Mesendoderm (in vitro differentiated cells): Measurements from ENCODE around the gene MGST2.
A peak's percentile ranks its signal among the peaks of the same experiment; 100 is the strongest.

Source experiments
- DNase-seq: peaks from one replicate; pipeline ENCODE4 v3.0.0; 2013
- H2AK5ac ChIP-seq: 2 replicates; pipeline ENCODE4 v1.6.1; 2013; ENCODE audit warnings: low read length, inconsistent platforms
- H2BK120ac ChIP-seq: 2 replicates; pipeline ENCODE4 v1.6.1; 2013; ENCODE audit warnings: low read depth, mild to moderate bottlenecking, low read length, moderate library complexity, mixed read lengths
- H2BK15ac ChIP-seq: replicated peaks from 2 replicates; pipeline ENCODE4 v1.6.1; 2013; ENCODE audit warnings: low read depth, mild to moderate bottlenecking, moderate library complexity
- H2BK5ac ChIP-seq: 2 replicates; pipeline ENCODE4 v1.6.1; 2013; ENCODE audit warnings: low read length, inconsistent platforms
- H3K18ac ChIP-seq: 2 replicates; pipeline ENCODE4 v1.6.1; 2013; ENCODE audit warnings: mild to moderate bottlenecking, low read length, mixed read lengths
- H3K23ac ChIP-seq: one replicate; pipeline ENCODE4 v1.6.1; 2013; ENCODE audit warnings: low read length
- H3K27ac ChIP-seq: 2 replicates; pipeline ENCODE4 v1.5.1; 2013; ENCODE audit warnings: low read depth, mild to moderate bottlenecking, inconsistent platforms, low read length, moderate library complexity
- H3K27me3 ChIP-seq: 2 replicates; pipeline ENCODE4 v1.6.1; 2013; ENCODE audit warnings: low read length, control low read depth, mild to moderate bottlenecking, inconsistent platforms; ENCODE audit not compliant: insufficient read depth, poor library complexity
- H3K36me3 ChIP-seq: 2 replicates; pipeline ENCODE4 v1.6.1; 2013; ENCODE audit warnings: low read length, inconsistent platforms; ENCODE audit not compliant: control insufficient read depth, insufficient read depth
- H3K4ac ChIP-seq: one replicate; pipeline ENCODE4 v1.6.1; 2013; ENCODE audit warnings: low read depth, mild to moderate bottlenecking, low read length, moderate library complexity
- H3K4me1 ChIP-seq: 2 replicates; pipeline ENCODE4 v1.6.1; 2013; ENCODE audit warnings: low read depth, low read length, inconsistent platforms; ENCODE audit not compliant: control insufficient read depth
- H3K4me2 ChIP-seq: 2 replicates; pipeline ENCODE4 v1.6.1; 2013; ENCODE audit warnings: low read length
- H3K4me3 ChIP-seq: 2 replicates; pipeline ENCODE4 v1.5.1; 2013; ENCODE audit warnings: mild to moderate bottlenecking, low read length
- H3K56ac ChIP-seq: one replicate; pipeline ENCODE4 v1.6.1; 2013; ENCODE audit warnings: low read length
- H3K79me1 ChIP-seq: 2 replicates; pipeline ENCODE4 v1.6.1; 2013; ENCODE audit warnings: low read length, inconsistent platforms
- H3K79me2 ChIP-seq: 2 replicates; pipeline ENCODE4 v1.6.1; 2013; ENCODE audit warnings: mild to moderate bottlenecking, low read length; ENCODE audit not compliant: control insufficient read depth, insufficient read depth
- H3K9ac ChIP-seq: 2 replicates; pipeline ENCODE4 v1.6.1; 2013; ENCODE audit warnings: low read length, inconsistent platforms
- H4K5ac ChIP-seq: one replicate; pipeline ENCODE4 v1.6.1; 2013; ENCODE audit warnings: low read length
- H4K8ac ChIP-seq: one replicate; pipeline ENCODE4 v1.6.1; 2013; ENCODE audit warnings: low read depth, mild to moderate bottlenecking, control low read depth, low read length, moderate library complexity
- WGBS: extraction: QIAGEN DNeasy Blood & Tissue Kit; methylation state at CpG from one replicate; pipeline ENCODE4 v1.1.7; 2013; ENCODE audit warnings: low lambda C conversion rate, missing lambda C conversion rate; ENCODE audit not compliant: insufficient coverage; ENCODE audit errors: extremely low coverage; 5-methylcytosine and 5-hydroxymethylcytosine counted together

The MGST2 gene

DNA sequence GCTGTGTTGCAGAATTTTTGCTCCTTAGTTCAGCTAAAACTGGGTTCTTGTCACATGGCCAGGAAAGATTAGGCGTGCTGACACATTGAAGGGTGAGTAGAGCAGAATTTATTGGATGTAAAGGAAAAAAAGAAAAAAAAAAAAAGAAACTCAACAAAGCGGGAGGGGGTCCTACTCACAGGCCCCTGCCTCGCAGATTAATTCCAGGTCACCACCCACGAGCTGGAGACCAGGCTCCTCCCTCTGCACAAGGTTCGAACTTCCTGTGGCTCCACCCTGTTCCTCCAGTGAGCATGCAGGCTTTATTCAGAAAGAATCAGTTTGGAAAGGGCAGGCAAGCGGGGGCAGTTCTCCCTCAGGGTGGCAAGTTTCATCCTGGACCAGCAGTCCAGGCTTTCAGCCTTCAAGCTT, 17.1 kb downstream of the MGST2 start:
- Histone ChIP-seq H3K4me1 (no peaks in the 10 kb centered on the region), H2BK15ac (no peak overlapping the region), H2BK5ac (no peak overlapping the region), H3K4ac (no peak overlapping the region), H3K18ac (no peak overlapping the region), H3K27me3 (no peaks in the 10 kb centered on the region), H3K4me3 (no peak overlapping the region), H3K4me2 (no peak overlapping the region), H4K8ac (no peak overlapping the region), H3K56ac (no peak overlapping the region), H2BK120ac (no peak overlapping the region), H3K79me1 (peaks cover 2% of the 10 kb centered on the region), H2AK5ac (no peak overlapping the region), H3K36me3 (no peaks in the 10 kb centered on the region), H3K79me2 (no peaks in the 10 kb centered on the region), H3K9ac (no peak overlapping the region), H3K27ac (no peak overlapping the region), H4K5ac (no peak overlapping the region), H3K23ac (no peak overlapping the region)
- WGBS = no CpG with 5 or more reads among the region's 6 CpGs
- DNase-seq = no peak

- Histone ChIP-seq H3K4ac (no peak overlapping the region), H3K27ac (no peak overlapping the region), H3K36me3 (no peaks in the 10 kb centered on the region), H3K79me2 (no peaks in the 10 kb centered on the region), H4K5ac (no peak overlapping the region), H2BK120ac (no peak overlapping the region), H2AK5ac (no peak overlapping the region), H3K23ac (no peak overlapping the region), H3K9ac (no peak overlapping the region), H4K8ac (no peak overlapping the region), H3K79me1 (peaks cover 2% of the 10 kb centered on the region), H3K18ac (no peak overlapping the region), H3K4me3 (no peak overlapping the region), H3K27me3 (no peaks in the 10 kb centered on the region), H2BK15ac (no peak overlapping the region), H3K4me2 (no peak overlapping the region), H3K56ac (no peak overlapping the region), H3K4me1 (no peaks in the 10 kb centered on the region), H2BK5ac (no peak overlapping the region)
- WGBS = no CpG with 5 or more reads among the region's 1 CpG
- DNase-seq = no peak
Observed at GRCh38 chr4:139684351-139684750, 18.7 kb downstream of the MGST2 start.

DNA sequence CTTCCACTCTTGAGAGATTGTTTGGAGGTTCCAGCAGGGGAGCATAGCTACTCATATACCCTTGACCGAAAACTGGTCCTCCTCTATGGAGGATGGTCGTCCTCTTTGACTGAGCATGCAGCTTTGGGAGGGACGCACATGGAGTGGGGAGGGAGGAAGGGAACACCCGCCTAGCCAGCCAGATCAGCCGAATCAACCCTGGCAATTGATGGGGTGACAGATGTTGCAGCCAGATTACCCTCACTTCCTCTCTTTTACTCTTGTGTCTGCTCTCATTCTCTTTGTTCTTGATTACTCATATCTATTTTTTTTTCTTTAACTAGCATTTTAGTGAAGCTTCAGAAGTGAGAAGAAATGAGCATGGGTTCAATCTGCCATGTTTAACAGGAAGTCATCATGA, 19.6 kb downstream of the MGST2 start:
- WGBS = no CpG with 5 or more reads among the region's 5 CpGs
- no peaks in the 10 kb centered on the region for H3K36me3 ChIP-seq

GRCh38 chr4:139686130-139686529, 20.5 kb downstream of the MGST2 start:
- no peak overlapping the region for H4K5ac ChIP-seq
- no CpG with 5 or more reads among the region's 1 CpG for WGBS

More for the DNA sequence above, 19.6 kb downstream of the MGST2 start:
- Histone ChIP-seq H3K18ac (no peak overlapping the region), H3K79me2 (no peaks in the 10 kb centered on the region), H2AK5ac (no peak overlapping the region), H3K79me1 (peaks cover 2% of the 10 kb centered on the region), H4K5ac (no peak overlapping the region), H3K27ac (no peak overlapping the region), H2BK15ac (no peak overlapping the region), H2BK5ac (no peak overlapping the region), H3K23ac (no peak overlapping the region), H2BK120ac (no peak overlapping the region), H3K4me3 (no peak overlapping the region), H3K4me1 (no peaks in the 10 kb centered on the region), H3K9ac (no peak overlapping the region), H3K4me2 (no peak overlapping the region), H4K8ac (no peak overlapping the region), H3K27me3 (no peaks in the 10 kb centered on the region), H3K4ac (no peak overlapping the region), H3K56ac (peak overlapping the region; percentile 45)
- no peak for DNase-seq

GRCh38 chr4:139686988-139687387, 21.4 kb downstream of the MGST2 start:
- no CpG with 5 or more reads among the region's 3 CpGs for WGBS
- Histone ChIP-seq H3K18ac (no peak overlapping the region), H3K9ac (no peak overlapping the region), H3K4me1 (no peaks in the 10 kb centered on the region), H3K4ac (no peak overlapping the region), H2BK15ac (no peak overlapping the region), H3K27me3 (no peaks in the 10 kb centered on the region), H4K8ac (no peak overlapping the region), H3K4me2 (no peak overlapping the region), H3K79me2 (no peaks in the 10 kb centered on the region), H3K36me3 (no peaks in the 10 kb centered on the region), H4K5ac (no peak overlapping the region), H3K23ac (no peak overlapping the region), H3K27ac (no peak overlapping the region), H2BK120ac (no peak overlapping the region), H3K79me1 (peaks cover 2% of the 10 kb centered on the region), H3K56ac (no peak overlapping the region), H2BK5ac (no peak overlapping the region), H2AK5ac (no peak overlapping the region), H3K4me3 (no peak overlapping the region)
- no peak for DNase-seq

More at GRCh38 chr4:139686130-139686529, 20.5 kb downstream of the MGST2 start:
- Histone ChIP-seq H2BK120ac (no peak overlapping the region), H3K4me1 (no peaks in the 10 kb centered on the region), H3K4me3 (no peak overlapping the region), H3K79me1 (peaks cover 2% of the 10 kb centered on the region), H3K27ac (no peak overlapping the region), H3K36me3 (no peaks in the 10 kb centered on the region), H2BK15ac (no peak overlapping the region), H3K27me3 (no peaks in the 10 kb centered on the region), H3K9ac (no peak overlapping the region), H2AK5ac (no peak overlapping the region), H3K79me2 (no peaks in the 10 kb centered on the region), H3K4ac (no peak overlapping the region), H4K8ac (no peak overlapping the region), H3K18ac (no peak overlapping the region), H3K56ac (no peak overlapping the region), H3K23ac (no peak overlapping the region), H3K4me2 (no peak overlapping the region), H2BK5ac (no peak overlapping the region)
- DNase-seq = peak; percentile 59

DNA sequence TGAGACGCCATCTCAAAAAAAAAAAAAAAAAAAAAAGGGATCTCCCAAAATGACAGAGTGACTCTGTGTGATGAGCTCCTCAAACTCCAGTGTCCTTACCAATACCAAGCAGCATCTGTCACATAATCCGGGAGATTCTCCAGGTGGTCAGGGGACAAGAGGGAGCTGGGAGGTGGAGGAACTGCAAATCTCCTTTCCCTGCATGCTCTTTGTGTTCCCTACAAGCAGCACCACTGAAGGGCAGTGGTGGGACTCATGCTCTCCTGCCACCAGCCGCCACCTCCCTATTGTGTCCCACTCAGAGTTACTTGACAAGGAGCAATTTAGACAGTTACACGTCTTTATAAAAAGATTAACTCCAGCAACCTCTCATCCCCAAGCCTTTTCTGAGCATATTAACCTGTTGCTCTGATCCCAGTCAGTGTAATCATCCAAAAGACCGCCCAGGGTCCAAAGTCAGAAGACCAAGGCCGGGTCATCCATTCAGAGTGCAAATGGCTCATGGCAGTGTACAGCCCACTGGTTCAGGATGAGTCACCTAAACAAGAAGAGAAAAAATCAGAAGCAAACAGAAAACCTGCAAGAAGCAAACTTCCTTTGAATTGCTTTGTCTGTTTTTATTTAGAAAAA, 23.6 kb downstream of the MGST2 start:
- H3K27ac ChIP-seq = no peak overlapping the region
- no peaks in the 10 kb centered on the region for H3K4me1 ChIP-seq
- no peak overlapping the region for H4K8ac ChIP-seq
- H3K36me3 ChIP-seq = no peaks in the 10 kb centered on the region
- no peak overlapping the region for H2BK120ac ChIP-seq
- no peak overlapping the region for H2AK5ac ChIP-seq
- H3K18ac ChIP-seq = no peak overlapping the region
- H3K23ac ChIP-seq = no peak overlapping the region
- H2BK5ac ChIP-seq = no peak overlapping the region
- no peak for DNase-seq
- peaks cover 2% of the 10 kb centered on the region for H3K79me1 ChIP-seq
- no peak overlapping the region for H2BK15ac ChIP-seq
- no peak overlapping the region for H4K5ac ChIP-seq
- no peak overlapping the region for H3K56ac ChIP-seq
- no peak overlapping the region for H3K4me2 ChIP-seq
- H3K4me3 ChIP-seq = no peak overlapping the region
- no peaks in the 10 kb centered on the region for H3K27me3 ChIP-seq
- H3K9ac ChIP-seq = no peak overlapping the region
- no peaks in the 10 kb centered on the region for H3K79me2 ChIP-seq
- WGBS = no CpG with 5 or more reads among the region's 6 CpGs
- no peak overlapping the region for H3K4ac ChIP-seq
